ENCODE data around the gene GNB1L.

GRCh38 chr22:19814428-19814827 lies 40.2 kb downstream of the GNB1L start:
- TF ChIP-seq EZH2 (IDR thresholded peaks at IDR 0.05) (no peak), POLR2AphosphoS5 (IDR thresholded peaks at IDR 0.05; ENCODE audit: borderline replicate concordance, low read depth, low read length) (no peak), FOXP2 (optimal IDR thresholded peaks at IDR 0.05; ENCODE audit: control extremely low read depth, extremely low read length, insufficient read depth) (no peak)

Measured in SK-N-MC (cell line).